Cardiac muscle cell (in vitro differentiated cells and primary cell): Measurements from ENCODE around the gene C1QTNF9. TPM values are rescaled to one million over a fixed set of nuclear protein-coding genes. Genes with fewer than 3 reads are reported as not detected.
"Not testable (repeated sequence)": the region's sequence is repeated elsewhere in the genome, so short reads cannot be mapped to it uniquely, and the experiment has no call there.

ENCODE experiments used
- DNase-seq, 2 donors: peaks; one replicate each; pipeline versions ENCODE4 v3.0.0 to v3.0.0-alpha.2; 2010 to 2017; ENCODE audit warnings: low read depth in 1 of 2, low spot score in 1 of 2
- H3K27ac ChIP-seq: fragments of 200-600 bp; sonication (generic); 2 replicates; pipeline ENCODE4 v1.5.1; 2016
- H3K27me3 ChIP-seq: fragments of 200-600 bp; sonication (generic); 2 replicates; pipeline ENCODE4 v1.6.0; 2016; ENCODE audit warnings: control low read depth
- H3K36me3 ChIP-seq: fragments of 200-600 bp; sonication (generic); 2 replicates; pipeline ENCODE4 v1.5.1; 2016; ENCODE audit warnings: control low read depth
- H3K4me1 ChIP-seq: fragments of 200-600 bp; sonication (generic); 2 replicates; pipeline ENCODE4 v1.8.1; 2017; ENCODE audit warnings: low read depth, mild to moderate bottlenecking, mixed run types
- H3K4me3 ChIP-seq: fragments of 200-600 bp; sonication (generic); 2 replicates; pipeline ENCODE4 v1.5.1; 2016; ENCODE audit warnings: mild to moderate bottlenecking
- H3K9me3 ChIP-seq: fragments of 200-600 bp; sonication (generic); 2 replicates; pipeline ENCODE4 v1.5.1; 2017; ENCODE audit warnings: low read depth, mild to moderate bottlenecking, control low read depth
- polyA plus RNA-seq: library from polyadenylated mRNA; unstranded; fragments of >200 nt; fragmentation: Nextera tagmentation; extraction: Ambion mirVana; gene quantifications from 2 replicates; pipeline ENCODE4 v1.2.1, GENCODE V29; 2016
- total RNA-seq: library from RNA; depleted of rRNA; stranded (reverse); fragments of >200 nt; gene quantifications from 2 replicates; pipeline ENCODE4 v1.2.3, GENCODE V29; 2016
- TF ChIP-seq, protein P1 (sequence below): IDR thresholded peaks from 2 replicates; pipeline ENCODE4 v1.5.1; 2012; ENCODE audit warnings: low read depth, mild to moderate bottlenecking, low read length

Gene C1QTNF9
- total and polyA plus RNA-seq, 2 experiments from 2014 or later: 0.12 TPM; not detected in 1

DNA sequence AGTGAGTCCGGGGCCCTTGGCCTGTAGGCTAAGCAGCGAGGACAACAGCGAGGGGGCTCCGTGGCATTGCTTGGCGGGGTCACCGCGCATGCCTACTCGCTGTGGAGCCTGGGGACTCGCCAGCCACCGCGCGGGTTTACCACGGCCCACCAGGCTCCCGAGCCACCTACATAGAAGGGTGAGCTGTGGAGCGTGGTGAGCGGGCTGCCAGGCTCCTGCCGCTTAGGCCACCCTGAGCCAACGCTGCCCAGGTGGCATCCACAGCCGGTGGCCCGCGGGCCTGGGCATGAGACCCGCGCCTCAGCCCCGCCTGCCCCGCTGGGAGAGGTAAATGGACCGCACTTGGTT, 31.2 kb downstream of the C1QTNF9 start:
- H3K4me1 ChIP-seq: no peaks in the 10 kb centered on the region

DNA sequence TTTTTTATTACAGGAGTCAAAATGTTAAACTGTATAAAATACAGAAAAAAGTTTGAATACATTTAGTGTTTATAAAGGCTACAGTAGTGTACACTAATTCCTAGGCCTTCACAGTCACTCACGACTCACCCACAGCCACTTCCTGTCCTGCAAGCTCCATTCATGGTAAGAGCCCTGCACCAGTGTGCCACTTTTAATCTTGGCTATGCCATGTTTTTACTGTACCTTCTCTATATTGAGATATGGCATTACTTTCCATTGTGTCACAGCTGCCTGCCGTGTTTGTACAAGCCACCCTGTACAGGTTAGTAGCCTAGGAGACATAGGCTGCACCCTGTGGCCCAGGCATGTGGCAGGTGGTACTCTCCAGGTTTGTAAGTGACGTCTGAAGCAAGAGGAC, 32.1 kb downstream of the C1QTNF9 start:
- DNase-seq: no peak
- no peaks in the 10 kb centered on the region for H3K36me3 ChIP-seq
- TF ChIP-seq, protein P1, sequence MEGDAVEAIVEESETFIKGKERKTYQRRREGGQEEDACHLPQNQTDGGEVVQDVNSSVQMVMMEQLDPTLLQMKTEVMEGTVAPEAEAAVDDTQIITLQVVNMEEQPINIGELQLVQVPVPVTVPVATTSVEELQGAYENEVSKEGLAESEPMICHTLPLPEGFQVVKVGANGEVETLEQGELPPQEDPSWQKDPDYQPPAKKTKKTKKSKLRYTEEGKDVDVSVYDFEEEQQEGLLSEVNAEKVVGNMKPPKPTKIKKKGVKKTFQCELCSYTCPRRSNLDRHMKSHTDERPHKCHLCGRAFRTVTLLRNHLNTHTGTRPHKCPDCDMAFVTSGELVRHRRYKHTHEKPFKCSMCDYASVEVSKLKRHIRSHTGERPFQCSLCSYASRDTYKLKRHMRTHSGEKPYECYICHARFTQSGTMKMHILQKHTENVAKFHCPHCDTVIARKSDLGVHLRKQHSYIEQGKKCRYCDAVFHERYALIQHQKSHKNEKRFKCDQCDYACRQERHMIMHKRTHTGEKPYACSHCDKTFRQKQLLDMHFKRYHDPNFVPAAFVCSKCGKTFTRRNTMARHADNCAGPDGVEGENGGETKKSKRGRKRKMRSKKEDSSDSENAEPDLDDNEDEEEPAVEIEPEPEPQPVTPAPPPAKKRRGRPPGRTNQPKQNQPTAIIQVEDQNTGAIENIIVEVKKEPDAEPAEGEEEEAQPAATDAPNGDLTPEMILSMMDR: no peak
- no peaks in the 10 kb centered on the region for H3K9me3 ChIP-seq
- no peak overlapping the region for H3K4me3 ChIP-seq
- H3K27ac ChIP-seq: no peak overlapping the region
- no peaks in the 10 kb centered on the region for H3K4me1 ChIP-seq
- H3K27me3 ChIP-seq: no peaks in the 10 kb centered on the region

More for the DNA sequence above, 31.2 kb downstream of the C1QTNF9 start:
- TF ChIP-seq, protein P1: no peak
- no peaks in the 10 kb centered on the region for H3K27me3 ChIP-seq
- no peak for DNase-seq
- no peak overlapping the region for H3K4me3 ChIP-seq
- H3K36me3 ChIP-seq: no peaks in the 10 kb centered on the region
- no peaks in the 10 kb centered on the region for H3K9me3 ChIP-seq
- H3K27ac ChIP-seq: no peak overlapping the region

DNA sequence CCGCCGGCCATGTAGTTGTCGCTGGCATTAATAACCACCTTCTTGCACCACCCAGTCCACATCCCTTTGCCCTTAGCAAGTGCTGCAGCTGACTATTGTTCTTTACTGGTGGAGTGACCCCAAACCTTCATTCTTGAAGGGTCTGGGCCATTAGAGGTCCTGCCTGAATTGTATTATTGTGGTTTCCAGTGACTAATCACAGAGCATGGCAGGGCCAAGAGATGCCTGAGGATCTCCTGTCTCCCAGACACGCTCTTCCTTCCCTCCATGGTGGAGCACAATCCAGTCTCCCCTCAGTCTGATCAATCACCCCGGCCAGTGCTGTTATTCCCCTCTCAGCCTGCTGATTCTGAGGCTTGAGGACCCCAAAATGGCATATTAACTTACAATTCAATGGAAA, 39.0 kb downstream of the C1QTNF9 start:
- no peak overlapping the region for H3K27ac ChIP-seq
- no peaks in the 10 kb centered on the region for H3K4me1 ChIP-seq
- TF ChIP-seq, protein P1: no peak
- no peaks in the 10 kb centered on the region for H3K9me3 ChIP-seq
- DNase-seq: no peak
- no peaks in the 10 kb centered on the region for H3K27me3 ChIP-seq
- H3K4me3 ChIP-seq: no peak overlapping the region
- no peaks in the 10 kb centered on the region for H3K36me3 ChIP-seq

DNA sequence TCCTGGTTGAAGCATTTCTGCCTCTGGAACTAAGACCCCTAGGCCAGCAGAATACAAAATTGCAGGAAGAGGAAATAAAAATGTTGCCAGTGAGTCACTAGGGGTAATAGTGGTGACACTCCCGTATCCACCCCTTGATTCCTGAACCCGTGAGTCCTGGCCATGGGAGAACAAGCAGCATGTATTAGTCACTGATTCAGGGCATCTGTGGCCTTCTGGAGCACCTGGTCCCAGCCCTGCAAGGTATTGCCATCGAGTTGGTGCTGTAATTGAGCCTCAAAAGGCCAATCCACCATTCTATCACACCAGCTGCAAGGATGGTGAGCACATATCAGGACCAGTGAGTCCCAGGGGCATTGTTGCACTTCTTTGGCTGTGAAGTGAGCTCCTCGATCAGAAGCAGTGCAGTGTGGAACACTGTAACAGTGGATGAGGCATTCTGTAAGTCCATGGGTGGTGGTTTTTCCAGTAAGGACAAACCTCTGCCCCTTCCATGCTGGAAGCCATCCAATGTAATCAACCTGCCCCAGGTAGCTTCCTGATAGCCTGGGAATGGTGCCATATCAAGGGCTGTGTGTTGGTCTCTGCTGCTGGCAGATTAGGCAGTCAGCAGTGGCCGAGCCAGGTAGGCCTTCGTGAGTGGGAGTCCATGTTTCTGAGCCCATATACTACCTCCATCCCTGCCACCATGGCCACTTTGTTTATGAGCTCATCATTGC, 39.6 kb downstream of the C1QTNF9 start:
- no peak overlapping the region for H3K4me3 ChIP-seq
- H3K36me3 ChIP-seq: no peaks in the 10 kb centered on the region
- DNase-seq: no peak
- TF ChIP-seq, protein P1: no peak
- H3K9me3 ChIP-seq: no peaks in the 10 kb centered on the region
- no peaks in the 10 kb centered on the region for H3K4me1 ChIP-seq
- no peak overlapping the region for H3K27ac ChIP-seq
- H3K27me3 ChIP-seq: no peaks in the 10 kb centered on the region

DNA sequence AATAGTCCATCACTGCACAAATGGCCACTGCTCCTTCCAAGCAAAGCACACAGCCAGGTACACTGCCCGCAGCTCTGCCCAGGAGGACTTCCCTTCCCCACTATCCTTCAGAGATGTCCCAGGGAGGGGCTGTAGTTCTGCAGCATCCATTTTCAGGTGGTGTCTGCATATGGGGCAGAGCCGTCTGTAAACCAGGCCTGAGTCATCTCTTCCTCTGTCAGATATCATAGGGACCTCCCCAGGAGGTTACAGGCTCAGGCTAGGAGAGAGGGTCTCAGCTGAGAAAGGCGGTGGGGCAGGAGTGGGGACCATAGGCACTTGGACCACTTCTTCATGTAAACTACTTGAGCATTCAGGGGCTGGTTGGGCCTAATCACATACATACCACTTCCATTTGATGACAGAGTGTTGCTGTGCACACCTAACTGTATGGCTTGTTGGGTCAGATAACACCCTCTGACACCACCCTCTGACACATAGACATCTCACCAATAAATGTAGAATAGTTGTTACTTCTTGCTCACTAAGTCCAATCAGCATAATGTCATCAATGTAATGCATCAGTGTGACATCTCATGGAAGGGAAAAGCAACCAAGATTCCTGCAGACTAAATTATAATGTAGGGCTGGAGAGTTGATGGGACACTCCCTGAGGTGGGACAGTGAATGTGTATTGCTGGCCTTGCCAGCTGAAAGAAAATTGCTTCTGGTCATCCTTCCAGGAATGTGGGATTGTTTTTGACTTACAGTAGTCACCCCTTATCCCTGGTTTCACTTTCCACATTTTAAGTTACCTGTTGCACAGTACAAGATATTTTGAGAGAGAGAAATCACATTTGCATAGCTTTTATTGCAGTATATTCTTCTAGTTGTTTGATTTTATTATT, 40.6 kb downstream of the C1QTNF9 start:
- H3K27me3 ChIP-seq, H3K27ac ChIP-seq, DNase-seq, H3K4me3 ChIP-seq, H3K9me3 ChIP-seq, H3K36me3 ChIP-seq, H3K4me1 ChIP-seq: not testable (repeated sequence)

DNA sequence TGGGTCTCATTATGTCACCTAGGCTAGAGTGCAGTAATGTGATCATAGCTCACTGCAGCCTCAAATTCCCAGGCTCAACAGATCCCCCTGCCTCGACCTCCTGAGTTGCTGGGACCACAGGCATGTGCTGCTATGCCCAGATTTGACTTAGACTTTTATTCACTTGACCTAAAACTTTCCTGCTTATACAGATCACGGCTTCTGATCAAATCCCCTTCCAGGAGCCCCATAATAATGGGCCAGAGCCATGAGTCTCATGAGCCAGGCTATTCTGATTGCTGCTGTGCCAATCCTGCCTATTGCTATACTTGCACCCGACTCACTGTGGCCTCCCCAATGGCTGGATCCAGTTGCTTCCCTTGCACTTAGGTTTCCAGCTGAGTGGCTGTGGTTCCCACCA, 42.0 kb downstream of the C1QTNF9 start:
- TF ChIP-seq, protein P1: no peak
- Histone ChIP-seq H3K27me3 (no peaks in the 10 kb centered on the region), H3K27ac (no peak overlapping the region), H3K4me3 (no peak overlapping the region), H3K36me3 (no peaks in the 10 kb centered on the region), H3K9me3 (no peaks in the 10 kb centered on the region), H3K4me1 (no peaks in the 10 kb centered on the region)
- DNase-seq: no peak
